ENCODE results near the gene NAV1.

GRCh38 chr1:201562257-201562656 is 23.3 kb downstream of the NAV1 start:
- TF ChIP-seq, protein P1, sequence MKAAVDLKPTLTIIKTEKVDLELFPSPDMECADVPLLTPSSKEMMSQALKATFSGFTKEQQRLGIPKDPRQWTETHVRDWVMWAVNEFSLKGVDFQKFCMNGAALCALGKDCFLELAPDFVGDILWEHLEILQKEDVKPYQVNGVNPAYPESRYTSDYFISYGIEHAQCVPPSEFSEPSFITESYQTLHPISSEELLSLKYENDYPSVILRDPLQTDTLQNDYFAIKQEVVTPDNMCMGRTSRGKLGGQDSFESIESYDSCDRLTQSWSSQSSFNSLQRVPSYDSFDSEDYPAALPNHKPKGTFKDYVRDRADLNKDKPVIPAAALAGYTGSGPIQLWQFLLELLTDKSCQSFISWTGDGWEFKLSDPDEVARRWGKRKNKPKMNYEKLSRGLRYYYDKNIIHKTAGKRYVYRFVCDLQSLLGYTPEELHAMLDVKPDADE (IDR thresholded peaks at IDR 0.05): no peak
- TF ChIP-seq EZH2 (IDR thresholded peaks at IDR 0.05; ENCODE audit: low read depth, unreplicated experiment) (no peak), CTCF (conservative IDR thresholded peaks at IDR 0.05; ENCODE audit: low read depth in 2 of 2) (no peak), REST (IDR thresholded peaks at IDR 0.05; ENCODE audit: unreplicated experiment) (no peak)
